Measurements from ENCODE around the gene PEX5L.

DNA sequence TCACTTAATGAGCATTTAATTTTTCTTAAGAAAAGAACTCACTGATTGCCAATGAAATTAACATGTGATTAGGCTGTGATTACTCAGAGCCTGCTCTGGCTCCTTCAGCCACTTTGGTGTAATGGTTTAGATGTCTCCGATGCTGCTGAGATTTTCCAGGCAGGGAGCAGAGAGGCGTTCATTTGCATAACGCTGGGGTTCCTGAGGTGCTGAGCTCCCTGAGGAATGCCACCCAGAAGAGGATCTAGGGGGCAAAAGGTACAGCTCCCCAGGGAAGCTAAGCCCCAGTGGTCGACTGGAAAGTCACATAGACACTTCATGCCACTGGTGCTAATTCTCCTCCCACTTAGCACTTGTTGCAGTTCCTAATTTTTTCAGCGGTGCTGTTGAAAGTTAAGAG is 264.4 kb downstream of the PEX5L start:
- TF ChIP-seq, protein P1, sequence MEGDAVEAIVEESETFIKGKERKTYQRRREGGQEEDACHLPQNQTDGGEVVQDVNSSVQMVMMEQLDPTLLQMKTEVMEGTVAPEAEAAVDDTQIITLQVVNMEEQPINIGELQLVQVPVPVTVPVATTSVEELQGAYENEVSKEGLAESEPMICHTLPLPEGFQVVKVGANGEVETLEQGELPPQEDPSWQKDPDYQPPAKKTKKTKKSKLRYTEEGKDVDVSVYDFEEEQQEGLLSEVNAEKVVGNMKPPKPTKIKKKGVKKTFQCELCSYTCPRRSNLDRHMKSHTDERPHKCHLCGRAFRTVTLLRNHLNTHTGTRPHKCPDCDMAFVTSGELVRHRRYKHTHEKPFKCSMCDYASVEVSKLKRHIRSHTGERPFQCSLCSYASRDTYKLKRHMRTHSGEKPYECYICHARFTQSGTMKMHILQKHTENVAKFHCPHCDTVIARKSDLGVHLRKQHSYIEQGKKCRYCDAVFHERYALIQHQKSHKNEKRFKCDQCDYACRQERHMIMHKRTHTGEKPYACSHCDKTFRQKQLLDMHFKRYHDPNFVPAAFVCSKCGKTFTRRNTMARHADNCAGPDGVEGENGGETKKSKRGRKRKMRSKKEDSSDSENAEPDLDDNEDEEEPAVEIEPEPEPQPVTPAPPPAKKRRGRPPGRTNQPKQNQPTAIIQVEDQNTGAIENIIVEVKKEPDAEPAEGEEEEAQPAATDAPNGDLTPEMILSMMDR (IDR thresholded peaks at IDR 0.05; ENCODE audit: insufficient read depth, low read length, poor library complexity, severe bottlenecking), result no peak
- no peak for TF ChIP-seq EZH2phosphoT487 (conservative IDR thresholded peaks at IDR 0.05; ENCODE audit: low read length)
